ENCODE measurements around the gene RBM18. TPM values are rescaled to one million over a fixed set of nuclear protein-coding genes. Genes with fewer than 3 reads are reported as not detected.

Gene RBM18
- total RNA-seq, 1 experiment from 2014 or later = 30.8 TPM

- H3K36me3 ChIP-seq (ENCODE audit: insufficient read depth, low read length, poor library complexity, severe bottlenecking) = no peaks in the 10 kb centered on the region
- intact Hi-C loops (cut with micrococcal nuclease; ENCODE audit: unreplicated experiment) = no loop called here
- BruUV-seq (replicated peaks) = no TSS peak
- TF ChIP-seq EZH2 (IDR thresholded peaks at IDR 0.05; ENCODE audit: borderline replicate concordance, low read depth, low read length, poor library complexity, severe bottlenecking) (no peak), CTCF (conservative IDR thresholded peaks at IDR 0.05; ENCODE audit: low read depth, low read length) (no peak)
- ChIA-PET POLR2A (ENCODE audit: low non-redundant PET) (no interaction called here), CTCF (no interaction called here)
- no peak for DNase-seq (ENCODE audit: low spot score)
- H3K9me3 ChIP-seq (ENCODE audit: low read depth, low read length, poor library complexity, severe bottlenecking) = no peaks in the 10 kb centered on the region
- H3K27me3 ChIP-seq (replicated peaks; ENCODE audit: insufficient read depth, low read depth, low read length, poor library complexity) = peaks cover 25% of the 10 kb centered on the region
- no peak overlapping the region for H3K27ac ChIP-seq (ENCODE audit: low read depth, low read length, poor library complexity, severe bottlenecking)
- H3K4me3 ChIP-seq (ENCODE audit: low read depth, low read length, poor library complexity, severe bottlenecking) = no peak overlapping the region
- H3K4me1 ChIP-seq (ENCODE audit: insufficient read depth, low read length, poor library complexity, severe bottlenecking) = no peaks in the 10 kb centered on the region
Observed at GRCh38 chr9:122202111-122202510, 62.5 kb downstream of the RBM18 start.

- ChIA-PET POLR2A (ENCODE audit: low non-redundant PET) (no interaction called here), CTCF (no interaction called here)
- Histone ChIP-seq H3K4me1 (ENCODE audit: insufficient read depth, low read length, poor library complexity, severe bottlenecking) (no peaks in the 10 kb centered on the region), H3K27me3 (replicated peaks; ENCODE audit: insufficient read depth, low read depth, low read length, poor library complexity) (peaks cover 25% of the 10 kb centered on the region), H3K9me3 (ENCODE audit: low read depth, low read length, poor library complexity, severe bottlenecking) (no peaks in the 10 kb centered on the region), H3K4me3 (ENCODE audit: low read depth, low read length, poor library complexity, severe bottlenecking) (no peak overlapping the region), H3K27ac (ENCODE audit: low read depth, low read length, poor library complexity, severe bottlenecking) (no peak overlapping the region), H3K36me3 (ENCODE audit: insufficient read depth, low read length, poor library complexity, severe bottlenecking) (no peaks in the 10 kb centered on the region)
- intact Hi-C loops (cut with micrococcal nuclease; ENCODE audit: unreplicated experiment) = no loop called here
- TF ChIP-seq EZH2 (IDR thresholded peaks at IDR 0.05; ENCODE audit: borderline replicate concordance, low read depth, low read length, poor library complexity, severe bottlenecking) = no peak
- TF ChIP-seq CTCF (conservative IDR thresholded peaks at IDR 0.05; ENCODE audit: low read depth, low read length) = no peak
- no TSS peak for BruUV-seq (replicated peaks)
- no peak for DNase-seq (ENCODE audit: low spot score)
Observed at GRCh38 chr9:122201641-122202040, 63.0 kb downstream of the RBM18 start.

- H3K4me3 ChIP-seq (ENCODE audit: low read depth, low read length, poor library complexity, severe bottlenecking) = no peak overlapping the region
- no peaks in the 10 kb centered on the region for H3K36me3 ChIP-seq (ENCODE audit: insufficient read depth, low read length, poor library complexity, severe bottlenecking)
- intact Hi-C loops (cut with micrococcal nuclease; ENCODE audit: unreplicated experiment) = no loop called here
- no peak overlapping the region for H3K27ac ChIP-seq (ENCODE audit: low read depth, low read length, poor library complexity, severe bottlenecking)
- H3K4me1 ChIP-seq (ENCODE audit: insufficient read depth, low read length, poor library complexity, severe bottlenecking) = no peaks in the 10 kb centered on the region
- ChIA-PET POLR2A (ENCODE audit: low non-redundant PET) (no interaction called here), CTCF (no interaction called here)
- peaks cover 25% of the 10 kb centered on the region for H3K27me3 ChIP-seq (replicated peaks; ENCODE audit: insufficient read depth, low read depth, low read length, poor library complexity)
- TF ChIP-seq CTCF (conservative IDR thresholded peaks at IDR 0.05; ENCODE audit: low read depth, low read length) (no peak), EZH2 (IDR thresholded peaks at IDR 0.05; ENCODE audit: borderline replicate concordance, low read depth, low read length, poor library complexity, severe bottlenecking) (no peak)
- no peak for DNase-seq (ENCODE audit: low spot score)
- H3K9me3 ChIP-seq (ENCODE audit: low read depth, low read length, poor library complexity, severe bottlenecking) = no peaks in the 10 kb centered on the region
- no TSS peak for BruUV-seq (replicated peaks)
Observed at GRCh38 chr9:122200960-122201595, 63.6 kb downstream of the RBM18 start.
